ENCODE measurements around the gene FAM229B. TPM values are rescaled to one million over a fixed set of nuclear protein-coding genes. Genes with fewer than 3 reads are reported as not detected.
A peak's percentile ranks its signal among the peaks of the same experiment; 100 is the strongest.

Gene FAM229B
- total and polyA plus RNA-seq, 2 of the 8 experiments (the other 6 are each of a cell fraction or from before 2014, with no cell fraction given) = 10.0 to 10.4 TPM

GRCh38 chr6:112041535-112041934 lies 45.9 kb upstream of the FAM229B start:
- no peak overlapping the region for H4K8ac ChIP-seq (ENCODE audit: extremely low read depth, insufficient read depth, low read length)
- no peaks in the 10 kb centered on the region for H3K4me1 ChIP-seq (replicated peaks in 1 of 4; ENCODE audit: control insufficient read depth in 3 of 4, insufficient read depth in 4 of 4, low read length in 3 of 4)
- no peak overlapping the region for H3K18ac ChIP-seq (ENCODE audit: extremely low read depth, low read length)
- FAIRE-seq (no peak), DNase-seq (ENCODE audit: low read depth in 1 of 2, low spot score in 2 of 2) (no peak)
- no peak for TF ChIP-seq SIN3A (conservative IDR thresholded peaks at IDR 0.05 in 1 of 2, IDR thresholded peaks at IDR 0.05 in 1 of 2; ENCODE audit: low read depth in 1 of 2, low read length in 2 of 2)
- no peak for TF ChIP-seq EP300 (IDR thresholded peaks at IDR 0.05; ENCODE audit: borderline replicate concordance in 1 of 2, low read depth in 2 of 2, low read length in 2 of 2)
- TF ChIP-seq YY1 (IDR thresholded peaks at IDR 0.05; ENCODE audit: low read depth, low read length) = no peak
- no peak for TF ChIP-seq CEBPB (IDR thresholded peaks at IDR 0.05; ENCODE audit: low read depth, low read length)
- TF ChIP-seq SIX5 (IDR thresholded peaks at IDR 0.05; ENCODE audit: low read depth, low read length) = no peak
- TF ChIP-seq RFX5 (IDR thresholded peaks at IDR 0.05; ENCODE audit: borderline replicate concordance, low read depth, low read length) = no peak
- TF ChIP-seq KDM1A (IDR thresholded peaks at IDR 0.05; ENCODE audit: borderline replicate concordance, low read length) = no peak
- H2AFZ ChIP-seq (ENCODE audit: low read length) = 0 out of 2 replicates have a peak overlapping the region, but pooled peaks have one; percentile 6
- no peak overlapping the region for H3K4me3 ChIP-seq (ENCODE audit: extremely low read depth in 1 of 4, insufficient read depth in 2 of 4, low read depth in 3 of 4, low read length in 4 of 4)
- H2AK5ac ChIP-seq (ENCODE audit: low read depth, low read length) = no peak overlapping the region
- no peaks in the 10 kb centered on the region for H3K36me3 ChIP-seq (ENCODE audit: control insufficient read depth in 2 of 4, insufficient read depth in 4 of 4, low read length in 3 of 4)
- no peak overlapping the region for H3K4me2 ChIP-seq (ENCODE audit: insufficient read depth in 1 of 2, low read depth in 2 of 2, low read length in 2 of 2)
- no peak overlapping the region for H3K14ac ChIP-seq (ENCODE audit: insufficient read length)
- no peaks in the 10 kb centered on the region for H4K20me1 ChIP-seq (replicated peaks in 1 of 2; ENCODE audit: control insufficient read depth in 1 of 2, insufficient read depth in 2 of 2, low read length in 2 of 2)
- ChIA-PET POLR2A (ENCODE audit: partially characterized antibody) (interaction anchor here (1.0 kb wide), 1 partner anchor 332 kb away, joined by 4 read pairs; no protein-coding TSS in a partner anchor), CTCF (ENCODE audit: partially characterized antibody) (interaction anchor here (0.5 to 9.7 kb wide), 37 partner anchors 9 to 1906 kb away, joined by 3 to 102 read pairs (median 4); partner anchors contain the start of genes CCN6, FYN and TRAF3IP2)
- H2BK120ac ChIP-seq (replicated peaks; ENCODE audit: low read depth, low read length) = no peak overlapping the region
- no peak overlapping the region for H3K4ac ChIP-seq (replicated peaks; ENCODE audit: insufficient read length, low read depth, low read length)
- H3K23me2 ChIP-seq (ENCODE audit: low read depth, low read length) = no peaks in the 10 kb centered on the region; the same call in 1 of the 2 replicates
- H3K9ac ChIP-seq (replicated peaks in 1 of 4; ENCODE audit: extremely low read depth in 1 of 4, low read depth in 3 of 4, low read length in 3 of 4) = no peak overlapping the region
- no peak overlapping the region for H2BK5ac ChIP-seq (ENCODE audit: low read depth, low read length)
- no peak overlapping the region for H3K56ac ChIP-seq (replicated peaks; ENCODE audit: insufficient read length, low read depth, low read length)
- no peaks in the 10 kb centered on the region for H3K79me1 ChIP-seq (ENCODE audit: low read depth, low read length)
- H3K79me2 ChIP-seq (ENCODE audit: control insufficient read depth in 1 of 2, insufficient read depth in 2 of 2, low read length in 2 of 2) = no peaks in the 10 kb centered on the region
- H2BK15ac ChIP-seq (ENCODE audit: low read length) = no peak overlapping the region
- H3K27me3 ChIP-seq (replicated peaks in 1 of 4; ENCODE audit: control insufficient read depth in 3 of 4, extremely low read depth in 1 of 4, insufficient read depth in 3 of 4, low read length in 3 of 4) = no peaks in the 10 kb centered on the region
- no peak overlapping the region for H4K5ac ChIP-seq (ENCODE audit: insufficient read length, low read depth, low read length)
- no peak overlapping the region for H3K23ac ChIP-seq (ENCODE audit: insufficient read length)
- no peak overlapping the region for H2BK20ac ChIP-seq (ENCODE audit: low read length)
- H3K27ac ChIP-seq (ENCODE audit: low read depth, low read length) = no peak overlapping the region
- WGBS, 2 experiments (ENCODE audit: extremely low coverage in 1 of 2, insufficient coverage in 1 of 2, insufficient read length in 1 of 2, insufficient replicate concordance in 2 of 2, low coverage in 1 of 2, low lambda C conversion rate in 2 of 2, missing lambda C conversion rate in 1 of 2) = 89% methylated on average over 3 of the region's 3 CpGs; no CpG with 5 or more reads in 1 of the 2 experiments
- peak overlapping the region; percentile 51; the same call in 1 of the 2 replicates for H2BK12ac ChIP-seq (ENCODE audit: low read depth, low read length)
- H3K9me3 ChIP-seq (ENCODE audit: insufficient read depth in 2 of 2, low read depth in 1 of 2, low read length in 1 of 2) = no peaks in the 10 kb centered on the region
- no peak overlapping the region for H4K91ac ChIP-seq (replicated peaks; ENCODE audit: insufficient read length, low read length)

Data from H1 (cell line).